ENCODE data around the gene SLIT1. TPM values are rescaled to one million over a fixed set of nuclear protein-coding genes. Genes with fewer than 3 reads are reported as not detected.

SLIT1 gene
- total RNA-seq, 1 donor from 2014 or later: not detected

GRCh38 chr10:97025613-97026242 lies 160.0 kb downstream of the SLIT1 start:
- peak; percentile 55 to 65 for DNase-seq (ENCODE audit: low read depth in 2 of 2)

DNA sequence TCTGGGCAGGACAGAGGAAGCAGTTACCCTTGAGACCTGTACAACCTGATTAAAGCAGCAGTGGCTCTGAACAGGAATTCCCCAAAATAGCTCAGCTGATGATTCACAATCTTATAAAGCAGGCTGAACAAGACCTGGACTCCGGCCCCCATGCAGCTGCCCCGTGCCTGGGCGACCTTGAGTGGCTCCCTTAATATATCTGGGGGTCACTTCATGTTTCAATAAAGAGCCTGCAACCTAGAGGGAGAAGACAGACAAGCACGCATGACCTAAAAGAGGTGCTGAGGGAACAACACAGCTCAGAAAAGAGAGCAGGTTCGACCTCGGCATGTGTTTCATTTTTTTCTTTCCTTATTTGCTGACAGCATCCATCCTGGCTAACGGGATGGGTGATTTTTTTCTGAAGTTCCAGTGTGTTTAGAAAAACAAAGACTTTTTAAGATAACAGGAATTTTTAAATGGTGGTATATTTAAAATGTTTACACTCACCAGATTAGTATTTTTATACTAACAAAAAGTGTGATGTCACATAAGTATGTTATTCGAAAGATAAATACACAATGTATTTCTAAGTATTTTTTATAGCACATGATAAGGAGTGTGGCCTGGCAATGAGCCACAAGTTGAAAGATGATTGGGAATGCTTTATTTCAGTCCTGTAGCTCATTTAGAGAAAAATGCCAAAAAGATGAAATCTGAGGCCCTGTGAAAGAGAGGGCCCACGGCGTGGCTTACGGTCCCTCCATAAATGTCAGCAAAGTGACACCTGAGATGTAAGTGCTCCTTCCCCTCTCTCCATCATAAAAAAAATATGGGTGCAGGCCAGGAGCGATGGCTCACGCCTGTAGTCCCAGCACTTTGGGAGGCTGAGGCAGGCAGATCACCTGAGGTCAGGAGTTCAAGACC lies 161.3 kb downstream of the SLIT1 start:
- peak in 1 of 2 donors; percentile 62 for DNase-seq (ENCODE audit: low read depth in 2 of 2)

DNA sequence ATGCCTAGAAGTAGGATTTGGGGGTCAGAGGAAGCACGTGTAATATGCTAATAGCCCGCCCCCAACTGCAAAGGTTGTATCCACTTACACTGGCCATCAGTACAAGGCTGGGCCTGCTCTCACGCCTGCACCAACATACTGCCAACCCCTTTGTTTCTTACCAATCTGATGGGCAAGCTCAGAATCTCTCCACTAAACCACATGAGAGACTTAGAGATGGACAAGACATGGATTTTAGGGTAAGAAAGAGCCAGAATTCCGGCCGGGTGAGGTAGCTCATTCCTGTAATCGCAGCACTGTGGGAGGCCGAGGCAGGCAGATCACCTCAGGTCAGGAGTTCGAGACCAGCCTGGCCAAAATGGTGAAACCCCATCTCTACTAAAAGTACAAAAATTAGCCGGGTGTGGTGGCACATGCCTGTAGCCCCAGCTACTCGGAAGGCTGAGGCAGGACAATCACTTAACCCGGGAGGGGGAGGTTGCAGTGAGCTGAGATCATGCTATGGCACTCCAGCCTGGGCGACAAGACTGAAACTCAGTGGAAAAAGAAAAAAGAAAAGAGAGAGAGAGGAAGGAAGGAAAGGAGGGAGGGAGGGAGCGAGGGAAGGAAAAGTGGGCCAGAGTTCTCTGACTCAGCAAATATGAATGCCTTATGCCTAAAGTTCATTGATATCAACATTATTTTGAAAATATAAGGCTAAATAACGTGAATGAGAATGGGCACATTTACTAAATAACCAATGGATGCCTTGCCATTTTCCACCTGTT lies 162.2 kb downstream of the SLIT1 start:
- DNase-seq (ENCODE audit: low read depth in 2 of 2): no peak

GRCh38 chr10:97022616-97023015 lies 163.1 kb downstream of the SLIT1 start:
- no peak for DNase-seq (ENCODE audit: low read depth in 2 of 2)

GRCh38 chr10:97020452-97021400 lies 165.0 kb downstream of the SLIT1 start:
- no peak for DNase-seq (ENCODE audit: low read depth in 2 of 2)

- DNase-seq (ENCODE audit: low read depth in 2 of 2): no peak
Measured at GRCh38 chr10:97019213-97019844, 166.4 kb downstream of the SLIT1 start.

DNA sequence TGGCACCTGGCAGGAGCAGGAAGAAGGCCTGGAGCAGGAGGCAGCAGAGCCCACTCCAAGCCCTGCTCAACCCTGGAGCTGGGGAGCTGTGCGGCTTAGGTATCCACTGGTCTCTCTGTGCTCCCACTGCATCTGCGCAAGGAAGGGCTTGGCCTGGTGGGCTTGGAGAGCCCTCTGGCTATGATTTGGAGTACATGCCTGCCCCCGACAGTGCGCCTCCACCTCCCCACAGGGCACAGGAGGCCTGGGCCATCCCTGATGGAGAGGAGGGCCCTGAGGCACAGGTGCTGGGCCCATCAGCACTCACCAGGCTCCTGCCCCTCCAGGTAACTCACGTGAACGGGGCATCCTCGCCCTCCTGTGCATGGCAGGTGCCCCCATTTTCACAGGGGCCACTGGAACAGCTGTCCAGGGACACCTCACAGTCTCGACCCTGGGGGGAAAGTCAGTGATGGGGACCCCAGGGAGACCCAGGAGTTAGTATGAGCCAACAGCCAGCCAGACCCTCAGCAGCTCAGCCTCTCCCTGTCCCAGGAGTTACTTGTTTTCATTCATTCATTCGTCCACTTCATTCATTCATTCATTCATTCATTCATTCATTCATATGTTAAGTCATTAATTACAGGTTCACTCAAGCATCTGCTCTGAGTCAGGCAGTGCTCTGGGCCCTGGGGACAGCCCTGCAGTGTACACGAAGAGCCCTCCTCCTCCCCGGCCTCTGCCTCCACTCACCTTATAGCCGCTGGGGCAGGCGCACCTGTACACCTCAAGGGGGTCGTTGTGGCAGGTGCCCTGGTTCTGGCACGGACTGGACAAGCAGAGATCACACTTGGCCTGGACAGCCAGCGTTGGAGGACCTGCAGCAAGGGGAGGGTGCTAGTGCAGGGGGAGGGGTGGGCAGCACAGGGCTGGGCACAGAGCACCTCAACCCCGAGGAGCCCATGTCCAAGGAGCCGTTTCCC lies 167.2 kb downstream of the SLIT1 start:
- no peak for DNase-seq (ENCODE audit: low read depth in 2 of 2)

DNA sequence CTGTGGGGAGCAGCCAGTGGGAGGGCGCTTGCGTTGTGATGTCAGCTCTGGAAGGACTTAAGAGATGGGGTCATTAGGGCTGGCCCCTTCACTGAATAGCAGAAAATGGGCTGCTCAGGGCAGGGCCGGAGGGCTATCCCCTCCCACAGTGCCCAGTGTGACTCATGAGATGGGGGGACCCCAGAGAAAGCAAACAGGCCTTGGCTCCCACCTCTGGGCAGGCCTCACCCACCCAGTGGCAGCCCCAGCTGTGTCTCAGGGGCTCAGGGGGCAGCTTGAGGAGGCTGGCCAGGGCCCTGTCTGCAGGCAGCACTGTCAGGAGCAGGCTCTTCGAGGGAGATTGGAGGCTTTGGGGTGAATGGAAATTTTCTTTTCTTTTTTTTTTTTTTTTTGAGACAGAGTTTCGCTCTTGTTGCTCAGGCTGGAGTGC lies 168.3 kb downstream of the SLIT1 start:
- DNase-seq (ENCODE audit: low read depth in 2 of 2): no peak

DNA sequence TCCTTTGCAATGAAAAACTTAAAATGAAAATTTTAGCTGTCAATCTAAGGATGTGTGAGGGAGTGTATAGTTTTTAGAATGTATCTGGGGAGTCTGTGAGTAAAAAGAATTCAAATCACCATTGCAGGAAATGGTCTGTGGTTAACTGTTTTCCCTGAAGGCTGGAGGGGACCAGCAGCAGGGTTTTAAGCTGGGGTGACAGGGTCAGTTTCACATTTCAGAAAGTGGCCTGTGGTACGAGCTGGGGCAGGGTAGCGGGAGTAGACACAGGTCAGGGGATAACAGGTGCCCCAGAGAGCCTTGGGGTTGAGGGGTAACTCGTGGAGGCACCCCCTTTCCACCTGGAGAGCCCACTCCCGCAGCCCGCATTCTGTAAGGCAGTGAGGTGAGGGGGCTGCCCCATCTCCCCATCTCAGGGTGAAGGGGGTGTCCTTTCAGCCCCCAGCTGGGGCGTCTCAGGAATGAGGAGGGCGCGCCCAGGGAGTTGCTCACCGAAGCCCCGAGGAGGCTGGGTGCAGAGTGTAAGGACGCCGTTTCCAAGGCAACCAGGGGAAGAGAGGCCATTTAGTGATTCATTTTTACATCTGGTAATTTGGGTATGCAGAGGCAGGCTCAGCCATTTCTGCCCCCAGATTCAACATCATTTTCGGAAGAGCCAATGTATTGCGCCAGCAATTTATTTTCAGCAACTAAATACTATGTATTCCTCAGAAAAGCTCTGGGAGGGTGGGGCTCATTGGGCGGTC lies 168.9 kb downstream of the SLIT1 start:
- no peak for DNase-seq (ENCODE audit: low read depth in 2 of 2)

GRCh38 chr10:97015240-97015639 lies 170.5 kb downstream of the SLIT1 start:
- DNase-seq (ENCODE audit: low read depth in 2 of 2): no peak

DNA sequence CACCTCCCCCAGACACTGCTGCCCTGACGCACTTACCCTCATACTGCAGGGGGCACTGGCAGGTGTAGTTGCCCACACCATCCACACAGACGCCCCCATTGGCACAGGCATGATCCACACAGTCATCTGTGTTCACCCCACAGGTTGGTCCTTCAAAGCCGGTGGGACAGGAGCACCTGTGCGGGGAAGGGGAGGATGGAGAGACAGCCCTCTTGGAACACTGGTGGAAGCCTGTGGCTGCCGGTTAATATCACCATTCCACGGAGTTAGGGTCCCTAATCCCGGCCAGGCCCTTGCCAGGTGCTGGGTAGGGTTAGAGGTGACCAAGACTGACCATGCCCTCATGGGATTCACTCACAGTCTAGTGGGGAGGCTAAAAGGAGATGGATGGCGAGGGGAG lies 171.8 kb downstream of the SLIT1 start:
- DNase-seq (ENCODE audit: low read depth in 2 of 2): no peak

DNA sequence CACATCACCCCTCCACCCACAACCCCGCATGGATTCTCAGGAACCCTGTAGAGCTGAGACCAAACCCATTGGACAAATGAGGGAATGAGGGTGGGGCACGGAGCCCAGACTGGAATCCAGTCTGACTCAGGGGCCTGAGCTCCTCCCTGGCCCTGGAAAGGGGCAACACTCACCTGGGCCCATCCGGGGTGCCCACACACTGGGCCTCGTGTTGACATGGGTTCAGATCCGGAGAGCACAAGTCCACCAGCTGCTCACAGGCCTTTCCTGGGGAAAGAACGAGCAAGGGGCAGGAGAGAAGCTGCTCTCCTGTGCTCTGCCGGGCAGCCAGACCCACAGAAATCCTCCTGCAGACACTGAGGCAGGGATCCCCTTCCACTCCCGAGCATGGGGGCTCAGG lies 172.2 kb downstream of the SLIT1 start:
- no peak for DNase-seq (ENCODE audit: low read depth in 2 of 2)

GRCh38 chr10:97012470-97012869 lies 173.3 kb downstream of the SLIT1 start:
- DNase-seq (ENCODE audit: low read depth in 2 of 2): no peak

GRCh38 chr10:97011397-97011796 lies 174.4 kb downstream of the SLIT1 start:
- no peak for DNase-seq (ENCODE audit: low read depth in 2 of 2)

DNA sequence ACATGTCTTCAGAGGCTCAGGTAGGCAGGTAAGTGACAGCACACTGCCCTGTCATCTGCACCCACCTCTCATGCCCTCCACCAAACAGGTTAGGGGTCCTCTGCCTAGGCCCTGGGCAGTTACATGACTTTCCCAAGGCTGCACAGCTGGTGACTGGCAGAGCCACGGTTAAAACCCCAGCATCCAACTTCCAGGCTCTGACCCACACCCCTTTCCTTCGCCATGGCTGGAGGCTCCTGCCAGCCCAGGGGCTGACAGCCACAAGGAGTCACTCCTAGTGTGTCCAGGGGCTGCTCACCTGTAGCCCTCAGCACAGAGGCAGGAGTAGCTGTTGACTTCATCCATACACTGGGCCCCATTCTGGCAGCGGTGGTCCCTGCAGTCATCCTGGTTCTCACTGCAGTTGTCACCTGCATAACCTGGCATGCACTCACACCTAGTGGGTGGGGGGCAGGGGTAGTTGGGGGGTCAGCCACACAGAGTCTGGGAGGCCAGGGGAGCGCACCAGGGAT lies 175.0 kb downstream of the SLIT1 start:
- DNase-seq (ENCODE audit: low read depth in 2 of 2): no peak

- DNase-seq (ENCODE audit: low read depth in 2 of 2): no peak
Measured at GRCh38 chr10:97007417-97007816, 178.3 kb downstream of the SLIT1 start.

DNA sequence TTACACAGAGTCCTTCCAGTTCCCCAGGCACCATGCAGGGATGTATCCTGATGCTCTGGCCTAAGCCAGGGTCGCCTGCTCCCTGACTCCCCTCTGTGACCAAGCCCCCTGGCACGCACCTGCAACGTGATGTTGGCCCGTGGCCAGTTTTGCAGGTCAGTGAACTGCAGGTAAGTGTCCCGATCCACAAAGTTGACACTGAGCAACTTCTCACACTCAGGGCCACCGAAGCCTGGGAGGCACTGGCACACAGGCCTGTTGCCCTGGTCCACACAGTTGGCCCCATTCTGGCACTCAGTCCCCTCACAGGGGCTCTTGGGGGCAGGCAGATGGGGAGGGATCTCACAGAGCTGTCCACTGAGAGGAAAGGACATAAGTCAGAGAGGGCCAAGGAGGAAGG lies 179.4 kb downstream of the SLIT1 start:
- no peak for DNase-seq (ENCODE audit: low read depth in 2 of 2)

GRCh38 chr10:97005349-97005748 lies 180.4 kb downstream of the SLIT1 start:
- no peak for DNase-seq (ENCODE audit: low read depth in 2 of 2)
